SK-N-MC (cell line): ENCODE measurements around the gene DEFB125.

Experiments
- EZH2 ChIP-seq: fragments of 200-600 bp; sonication (generic); IDR thresholded peaks from one replicate; pipeline ENCODE4 v1.6.1; 2017; ENCODE audit warnings: antibody characterized with exemption
- FOXP2 ChIP-seq: optimal IDR thresholded peaks from 2 replicates; pipeline ENCODE3; 2011; ENCODE audit warnings: mild to moderate bottlenecking, moderate library complexity; ENCODE audit not compliant: insufficient read depth; ENCODE audit errors: extremely low read length, control extremely low read depth
- POLR2AphosphoS5 ChIP-seq: IDR thresholded peaks from 2 replicates; pipeline ENCODE4 v1.6.1; 2012; ENCODE audit warnings: mild to moderate bottlenecking, low read depth, low read length, borderline replicate concordance

- TF ChIP-seq EZH2 = no peak
- TF ChIP-seq POLR2AphosphoS5 = no peak
- no peak for TF ChIP-seq FOXP2
Observed at GRCh38 chr20:112396-112795, 24.9 kb downstream of the DEFB125 start.
